ENCODE data around the gene FRMPD1. TPM values are rescaled to one million over a fixed set of nuclear protein-coding genes. Genes with fewer than 3 reads are reported as not detected.
"Not testable (repeated sequence)": the region's sequence is repeated elsewhere in the genome, so short reads cannot be mapped to it uniquely, and the experiment has no call there.

Gene FRMPD1
- polyA plus RNA-seq, 3 donors from 2014 or later, result not detected

- DNase-seq, result no peak
- peaks cover 0 to 2% of the 10 kb centered on the region in 2 donors for H3K4me1 Mint-ChIP-seq
- H3K27ac Mint-ChIP-seq, result no peak overlapping the region
- no peaks in the 10 kb centered on the region for H3K9me3 Mint-ChIP-seq
- H3K4me3 Mint-ChIP-seq, result no peak overlapping the region
- H3K27me3 Mint-ChIP-seq (ENCODE audit: low read depth in 3 of 3), result peaks cover 2 to 5% (median 3%) of the 10 kb centered on the region in 3 donors
- H3K36me3 Mint-ChIP-seq, result no peaks in the 10 kb centered on the region
These were observed 95.9 kb downstream of the FRMPD1 start for GRCh38 chr9:37746448-37747270.

- Mint-ChIP-seq H3K36me3 (no peaks in the 10 kb centered on the region), H3K27me3 (ENCODE audit: low read depth in 3 of 3) (peaks cover 0 to 5% (median 3%) of the 10 kb centered on the region in 3 donors), H3K4me1 (peaks cover 0 to 2% of the 10 kb centered on the region in 2 donors), H3K27ac (no peak overlapping the region), H3K4me3 (no peak overlapping the region), H3K9me3 (no peaks in the 10 kb centered on the region)
- peak; percentile 25 to 35 (median 35) for DNase-seq
These were observed 96.6 kb downstream of the FRMPD1 start for GRCh38 chr9:37747271-37747753.

GRCh38 chr9:37749129-37749528 lies 98.4 kb downstream of the FRMPD1 start:
- peaks cover 0 to 14% (median 3%) of the 10 kb centered on the region in 3 donors for H3K27me3 Mint-ChIP-seq (ENCODE audit: low read depth in 3 of 3)
- no peaks in the 10 kb centered on the region for H3K9me3 Mint-ChIP-seq
- peaks cover 17 to 18% of the 10 kb centered on the region in 2 donors for H3K4me1 Mint-ChIP-seq
- no peak overlapping the region for H3K4me3 Mint-ChIP-seq
- no peak for DNase-seq
- H3K36me3 Mint-ChIP-seq, result no peaks in the 10 kb centered on the region
- H3K27ac Mint-ChIP-seq, result no peak overlapping the region

GRCh38 chr9:37751186-37751585 lies 100.4 kb downstream of the FRMPD1 start:
- peak overlapping the region; percentile 11 to 64 (median 28) for H3K4me3 Mint-ChIP-seq
- H3K27ac Mint-ChIP-seq, result peak overlapping the region in 2 of 6 donors; percentile 34 to 55
- H3K4me1 Mint-ChIP-seq, result peaks cover 28 to 36% of the 10 kb centered on the region in 2 donors
- no peaks in the 10 kb centered on the region for H3K9me3 Mint-ChIP-seq
- DNase-seq, result no peak
- H3K27me3 Mint-ChIP-seq (ENCODE audit: low read depth in 3 of 3), result peaks cover 0 to 12% (median 2%) of the 10 kb centered on the region in 3 donors
- no peaks in the 10 kb centered on the region for H3K36me3 Mint-ChIP-seq

GRCh38 chr9:37751704-37752103 lies 101.0 kb downstream of the FRMPD1 start:
- H3K27ac Mint-ChIP-seq, DNase-seq, H3K4me3 Mint-ChIP-seq, H3K9me3 Mint-ChIP-seq, H3K36me3 Mint-ChIP-seq: not testable (repeated sequence)
- H3K4me1 Mint-ChIP-seq, result peaks cover 28 to 38% of the 10 kb centered on the region in 2 donors
- H3K27me3 Mint-ChIP-seq (ENCODE audit: low read depth in 3 of 3), result peaks cover 0 to 12% (median 2%) of the 10 kb centered on the region in 3 donors

- DNase-seq, H3K27ac Mint-ChIP-seq, H3K9me3 Mint-ChIP-seq, H3K36me3 Mint-ChIP-seq: not testable (repeated sequence)
- Mint-ChIP-seq H3K27me3 (ENCODE audit: low read depth in 3 of 3) (peaks cover 0 to 10% (median 2%) of the 10 kb centered on the region in 3 donors), H3K4me1 (peaks cover 28 to 39% of the 10 kb centered on the region in 2 donors), H3K4me3 (peak overlapping the region in 2 of 5 donors; percentile 90 to 98)
These were observed 101.4 kb downstream of the FRMPD1 start for GRCh38 chr9:37752112-37752511.

GRCh38 chr9:37752642-37753488 lies 102.1 kb downstream of the FRMPD1 start:
- Mint-ChIP-seq H3K27me3 (ENCODE audit: low read depth in 3 of 3) (peaks cover 0 to 10% (median 2%) of the 10 kb centered on the region in 3 donors), H3K27ac (peak overlapping the region; percentile 90 to 95 (median 92)), H3K9me3 (no peaks in the 10 kb centered on the region), H3K4me3 (peak overlapping the region; percentile 90 to 98 (median 98)), H3K36me3 (no peaks in the 10 kb centered on the region), H3K4me1 (peaks cover 28 to 44% of the 10 kb centered on the region in 2 donors)
- DNase-seq, result no peak

GRCh38 chr9:37753489-37754190 lies 102.9 kb downstream of the FRMPD1 start, which contains the start of gene TRMT10B:
Gene TRMT10B (plus strand): TSS chr9:37753805. CDS start chr9:37761932, 8,127 bp downstream.
- Mint-ChIP-seq H3K36me3 (no peaks in the 10 kb centered on the region), H3K27me3 (ENCODE audit: low read depth in 3 of 3) (peaks cover 0 to 10% (median 2%) of the 10 kb centered on the region in 3 donors), H3K4me3 (peak within 1 kb of the TSS; percentile 90 to 98 (median 98)), H3K27ac (peak within 1 kb of the TSS; percentile 90 to 95 (median 92)), H3K9me3 (no peaks in the 10 kb centered on the region), H3K4me1 (peaks cover 28 to 44% of the 10 kb centered on the region in 2 donors)
- peak; percentile 58 to 67 (median 65) for DNase-seq

GRCh38 chr9:37758747-37759146 lies 108.0 kb downstream of the FRMPD1 start:
- DNase-seq, result no peak
- H3K27ac Mint-ChIP-seq, result peak overlapping the region in 1 of 6 donors; percentile 45
- H3K4me1 Mint-ChIP-seq, result peaks cover 19 to 30% of the 10 kb centered on the region in 2 donors
- no peaks in the 10 kb centered on the region for H3K9me3 Mint-ChIP-seq
- peaks cover 0 to 6% (median 6%) of the 10 kb centered on the region in 3 donors for H3K36me3 Mint-ChIP-seq
- no peak overlapping the region for H3K4me3 Mint-ChIP-seq
- H3K27me3 Mint-ChIP-seq (ENCODE audit: low read depth in 3 of 3), result peaks cover 0 to 2% (median 0%) of the 10 kb centered on the region in 3 donors

- H3K9me3 Mint-ChIP-seq, result no peaks in the 10 kb centered on the region
- DNase-seq, result no peak
- H3K27ac Mint-ChIP-seq, result no peak overlapping the region
- H3K36me3 Mint-ChIP-seq, result peaks cover 5 to 13% (median 9%) of the 10 kb centered on the region in 3 donors
- peaks cover 4 to 14% of the 10 kb centered on the region in 2 donors for H3K4me1 Mint-ChIP-seq
- H3K4me3 Mint-ChIP-seq, result no peak overlapping the region
- no peaks in the 10 kb centered on the region for H3K27me3 Mint-ChIP-seq (ENCODE audit: low read depth in 3 of 3)
These were observed 109.8 kb downstream of the FRMPD1 start for GRCh38 chr9:37760416-37761161.

- Mint-ChIP-seq H3K9me3 (no peaks in the 10 kb centered on the region), H3K36me3 (peaks cover 7 to 15% (median 9%) of the 10 kb centered on the region in 3 donors), H3K27ac (no peak overlapping the region), H3K27me3 (ENCODE audit: low read depth in 3 of 3) (no peaks in the 10 kb centered on the region), H3K4me1 (peaks cover 4 to 6% of the 10 kb centered on the region in 2 donors), H3K4me3 (no peak overlapping the region)
- no peak for DNase-seq
These were observed 110.8 kb downstream of the FRMPD1 start for GRCh38 chr9:37761511-37761910.

GRCh38 chr9:37765263-37765662 lies 114.5 kb downstream of the FRMPD1 start:
- H3K27ac Mint-ChIP-seq, DNase-seq: not testable (repeated sequence)

More at GRCh38 chr9:37765263-37765662, 114.5 kb downstream of the FRMPD1 start:
- not testable (repeated sequence) for H3K27me3 Mint-ChIP-seq (ENCODE audit: low read depth in 3 of 3); H3K4me3 Mint-ChIP-seq; H3K4me1 Mint-ChIP-seq; H3K9me3 Mint-ChIP-seq
- peaks cover 9 to 29% (median 10%) of the 10 kb centered on the region in 3 donors for H3K36me3 Mint-ChIP-seq
